ENCODE results near the gene HDAC1.

GRCh38 chr1:32242341-32242851, 49.5 kb upstream of the HDAC1 start:
- TF ChIP-seq, protein P1, sequence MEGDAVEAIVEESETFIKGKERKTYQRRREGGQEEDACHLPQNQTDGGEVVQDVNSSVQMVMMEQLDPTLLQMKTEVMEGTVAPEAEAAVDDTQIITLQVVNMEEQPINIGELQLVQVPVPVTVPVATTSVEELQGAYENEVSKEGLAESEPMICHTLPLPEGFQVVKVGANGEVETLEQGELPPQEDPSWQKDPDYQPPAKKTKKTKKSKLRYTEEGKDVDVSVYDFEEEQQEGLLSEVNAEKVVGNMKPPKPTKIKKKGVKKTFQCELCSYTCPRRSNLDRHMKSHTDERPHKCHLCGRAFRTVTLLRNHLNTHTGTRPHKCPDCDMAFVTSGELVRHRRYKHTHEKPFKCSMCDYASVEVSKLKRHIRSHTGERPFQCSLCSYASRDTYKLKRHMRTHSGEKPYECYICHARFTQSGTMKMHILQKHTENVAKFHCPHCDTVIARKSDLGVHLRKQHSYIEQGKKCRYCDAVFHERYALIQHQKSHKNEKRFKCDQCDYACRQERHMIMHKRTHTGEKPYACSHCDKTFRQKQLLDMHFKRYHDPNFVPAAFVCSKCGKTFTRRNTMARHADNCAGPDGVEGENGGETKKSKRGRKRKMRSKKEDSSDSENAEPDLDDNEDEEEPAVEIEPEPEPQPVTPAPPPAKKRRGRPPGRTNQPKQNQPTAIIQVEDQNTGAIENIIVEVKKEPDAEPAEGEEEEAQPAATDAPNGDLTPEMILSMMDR (conservative IDR thresholded peaks at IDR 0.05; ENCODE audit: low read length) = no peak
- no peak for TF ChIP-seq EZH2phosphoT487 (IDR thresholded peaks at IDR 0.05; ENCODE audit: borderline replicate concordance)
